Caco-2 (cell line): ENCODE data around the gene GAS7. TPM values are rescaled to one million over a fixed set of nuclear protein-coding genes. Genes with fewer than 3 reads are reported as not detected.

ENCODE experiments used
- BruUV-seq: library from RNA; stranded (reverse); fragments of 400-500 nt; replicated peaks from 2 replicates; lab custom pipeline; 2021; lab: Mats Ljungman, UMichigan
- CTCF ChIA-PET: fragments of 300-600 bp; sonication (Branson Sonifier 250); formaldehyde crosslinking; loops from one replicate; lab custom pipeline; 2022; ENCODE audit warnings: antibody characterized with exemption; lab: Charles Lee
- POLR2A ChIA-PET: fragments of 300-600 bp; sonication (Branson Sonifier 250); formaldehyde crosslinking; loops from one replicate; lab custom pipeline; 2022; ENCODE audit warnings: antibody characterized with exemption; lab: Charles Lee
- DNase-seq, 2 experiments: peaks; one replicate each; pipeline versions ENCODE4 v3.0.0 to v3.0.0-alpha.2; 2020 to 2022
- H3K27me3 ChIP-seq: replicated peaks from 2 replicates; pipeline ENCODE4 v1.6.0; 2011; ENCODE audit warnings: low read length; ENCODE audit not compliant: control insufficient read depth, insufficient read depth
- H3K36me3 ChIP-seq: 2 replicates; pipeline ENCODE4 v1.5.1; 2011; ENCODE audit warnings: low read length; ENCODE audit not compliant: control insufficient read depth, insufficient read depth
- H3K4me1 ChIP-seq: fragments of 250-450 bp; sonication (Bioruptor Pico); 2 replicates; pipeline ENCODE4 v1.5.1; 2020; ENCODE audit warnings: mild to moderate bottlenecking
- H3K4me3 ChIP-seq: 2 replicates; pipeline ENCODE4 v1.5.1; 2011; ENCODE audit warnings: low read depth, mild to moderate bottlenecking, control low read depth, low read length
- H3K9me3 ChIP-seq: fragments of 250-450 bp; sonication (Bioruptor Pico); 2 replicates; pipeline ENCODE4 v1.5.1; 2020; ENCODE audit warnings: mild to moderate bottlenecking, moderate library complexity
- H3K27ac Mint-ChIP-seq: one replicate; pipeline ENCODE4 v1.8.0; 2022; ENCODE audit warnings: mixed read lengths; ENCODE audit not compliant: unreplicated experiment
- H3K27me3 Mint-ChIP-seq: one replicate; pipeline ENCODE4 v1.8.0; 2022; ENCODE audit warnings: mixed read lengths; ENCODE audit not compliant: insufficient read depth, unreplicated experiment
- H3K36me3 Mint-ChIP-seq: one replicate; pipeline ENCODE4 v1.8.0; 2022; ENCODE audit warnings: mild to moderate bottlenecking, mixed read lengths; ENCODE audit not compliant: insufficient read depth, unreplicated experiment
- H3K4me1 Mint-ChIP-seq: one replicate; pipeline ENCODE4 v1.8.0; 2022; ENCODE audit warnings: low read depth, mixed read lengths; ENCODE audit not compliant: unreplicated experiment
- H3K4me3 Mint-ChIP-seq: one replicate; pipeline ENCODE4 v1.8.0; 2022; ENCODE audit warnings: mild to moderate bottlenecking, moderate library complexity, mixed read lengths; ENCODE audit not compliant: unreplicated experiment
- H3K9me3 Mint-ChIP-seq: one replicate; pipeline ENCODE4 v1.8.0; 2022; ENCODE audit warnings: mixed read lengths; ENCODE audit not compliant: unreplicated experiment
- intact Hi-C: fragments of 100-400 bp; cut with micrococcal nuclease; formaldehyde crosslinking; loops from one replicate; pipeline ENCODE4 v1.10.0; 2022; ENCODE audit not compliant: unreplicated experiment
- total RNA-seq: library from RNA; stranded (reverse); gene quantifications from 2 replicates; pipeline ENCODE4 v1.2.3, GENCODE V29; 2022
- TF ChIP-seq, protein P1 (sequence below), 2 experiments: fragments of 200-600 bp in 1 of 2; IDR thresholded peaks; 1 replicate in 1 of 2; 2 replicates in 1 of 2; pipeline versions ENCODE4 v1.5.1 to v1.8.0; 2011 to 2022; ENCODE audit warnings: antibody characterized with exemption in 1 of 2, control low read depth in 1 of 2, inconsistent platforms in 1 of 2, low read depth in 1 of 2, low read length in 1 of 2, mild to moderate bottlenecking in 1 of 2, moderate library complexity in 1 of 2; ENCODE audit not compliant: insufficient read depth in 1 of 2, severe bottlenecking in 1 of 2, unreplicated experiment in 1 of 2

The GAS7 gene
- total RNA-seq, 1 experiment from 2014 or later = 0.34 TPM

DNA sequence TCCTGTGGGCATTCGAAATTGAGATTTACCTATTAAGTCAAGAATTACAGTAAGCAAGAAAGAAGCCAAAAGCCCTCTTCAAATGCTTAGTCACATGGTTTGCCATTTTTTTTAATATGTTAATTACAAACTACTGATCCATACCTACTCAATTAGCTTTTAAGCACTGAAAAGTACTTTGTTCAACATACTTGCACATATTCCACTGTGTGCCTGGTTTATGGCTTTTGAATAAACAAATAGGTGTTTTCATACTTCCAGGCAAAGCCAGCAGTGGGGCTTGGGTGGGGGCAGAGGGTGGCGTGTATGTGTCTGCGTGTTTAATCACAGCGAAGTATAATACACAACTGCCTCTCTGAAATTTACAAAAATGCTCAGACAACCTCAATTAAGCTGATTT is 51.4 kb downstream of the GAS7 start:
- no peaks in the 10 kb centered on the region; the same call in 1 of the 2 replicates for H3K27me3 ChIP-seq
- Mint-ChIP-seq H3K4me1 (no peaks in the 10 kb centered on the region), H3K4me3 (no peak overlapping the region), H3K36me3 (no peaks in the 10 kb centered on the region), H3K27me3 (no peaks in the 10 kb centered on the region), H3K27ac (no peak overlapping the region), H3K9me3 (no peaks in the 10 kb centered on the region)
- TF ChIP-seq, protein P1, sequence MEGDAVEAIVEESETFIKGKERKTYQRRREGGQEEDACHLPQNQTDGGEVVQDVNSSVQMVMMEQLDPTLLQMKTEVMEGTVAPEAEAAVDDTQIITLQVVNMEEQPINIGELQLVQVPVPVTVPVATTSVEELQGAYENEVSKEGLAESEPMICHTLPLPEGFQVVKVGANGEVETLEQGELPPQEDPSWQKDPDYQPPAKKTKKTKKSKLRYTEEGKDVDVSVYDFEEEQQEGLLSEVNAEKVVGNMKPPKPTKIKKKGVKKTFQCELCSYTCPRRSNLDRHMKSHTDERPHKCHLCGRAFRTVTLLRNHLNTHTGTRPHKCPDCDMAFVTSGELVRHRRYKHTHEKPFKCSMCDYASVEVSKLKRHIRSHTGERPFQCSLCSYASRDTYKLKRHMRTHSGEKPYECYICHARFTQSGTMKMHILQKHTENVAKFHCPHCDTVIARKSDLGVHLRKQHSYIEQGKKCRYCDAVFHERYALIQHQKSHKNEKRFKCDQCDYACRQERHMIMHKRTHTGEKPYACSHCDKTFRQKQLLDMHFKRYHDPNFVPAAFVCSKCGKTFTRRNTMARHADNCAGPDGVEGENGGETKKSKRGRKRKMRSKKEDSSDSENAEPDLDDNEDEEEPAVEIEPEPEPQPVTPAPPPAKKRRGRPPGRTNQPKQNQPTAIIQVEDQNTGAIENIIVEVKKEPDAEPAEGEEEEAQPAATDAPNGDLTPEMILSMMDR (IDR thresholded peaks at IDR 0.05; ENCODE audit: insufficient read depth in 1 of 2, low read depth in 1 of 2, low read length in 1 of 2, severe bottlenecking in 1 of 2, unreplicated experiment in 1 of 2) = no peak
- no peaks in the 10 kb centered on the region for H3K9me3 ChIP-seq
- no peak for DNase-seq
- no peak overlapping the region for H3K4me3 ChIP-seq
- ChIA-PET CTCF (no interaction called here), POLR2A (no interaction called here)
- H3K36me3 ChIP-seq = no peaks in the 10 kb centered on the region
- no peaks in the 10 kb centered on the region for H3K4me1 ChIP-seq
- intact Hi-C loops = no loop called here
- BruUV-seq = no TSS peak

DNA sequence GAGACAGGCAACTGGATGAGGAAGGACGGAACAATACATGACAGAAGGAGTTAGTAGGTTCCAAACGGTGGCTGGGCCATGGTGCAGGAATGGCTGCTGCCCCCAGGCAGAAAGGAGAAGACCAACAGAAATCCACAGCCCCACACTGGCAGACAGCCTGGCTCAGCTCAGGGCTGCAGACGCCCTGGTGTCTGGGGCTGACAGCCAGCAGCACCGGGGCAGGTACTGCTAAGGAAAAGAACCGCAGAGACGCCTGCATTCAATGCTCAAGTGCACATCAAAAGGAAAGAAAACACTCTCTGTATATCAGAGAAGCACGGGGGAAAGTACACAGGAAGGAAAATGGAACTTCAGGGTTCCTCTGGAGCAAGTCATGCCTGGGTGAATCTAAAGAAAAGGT is 53.4 kb downstream of the GAS7 start:
- POLR2A ChIA-PET = no interaction called here
- no peaks in the 10 kb centered on the region for H3K36me3 Mint-ChIP-seq
- Histone ChIP-seq H3K4me3 (no peak overlapping the region), H3K36me3 (no peaks in the 10 kb centered on the region), H3K9me3 (no peaks in the 10 kb centered on the region), H3K27me3 (no peaks in the 10 kb centered on the region), H3K4me1 (no peaks in the 10 kb centered on the region)
- no peak overlapping the region for H3K4me3 Mint-ChIP-seq
- H3K4me1 Mint-ChIP-seq = no peaks in the 10 kb centered on the region
- no peaks in the 10 kb centered on the region for H3K9me3 Mint-ChIP-seq
- no TSS peak for BruUV-seq
- CTCF ChIA-PET = no interaction called here
- H3K27me3 Mint-ChIP-seq = no peaks in the 10 kb centered on the region
- intact Hi-C loops = no loop called here
- no peak for DNase-seq
- TF ChIP-seq, protein P1 (IDR thresholded peaks at IDR 0.05; ENCODE audit: insufficient read depth in 1 of 2, low read depth in 1 of 2, low read length in 1 of 2, severe bottlenecking in 1 of 2, unreplicated experiment in 1 of 2) = no peak
- no peak overlapping the region for H3K27ac Mint-ChIP-seq

DNA sequence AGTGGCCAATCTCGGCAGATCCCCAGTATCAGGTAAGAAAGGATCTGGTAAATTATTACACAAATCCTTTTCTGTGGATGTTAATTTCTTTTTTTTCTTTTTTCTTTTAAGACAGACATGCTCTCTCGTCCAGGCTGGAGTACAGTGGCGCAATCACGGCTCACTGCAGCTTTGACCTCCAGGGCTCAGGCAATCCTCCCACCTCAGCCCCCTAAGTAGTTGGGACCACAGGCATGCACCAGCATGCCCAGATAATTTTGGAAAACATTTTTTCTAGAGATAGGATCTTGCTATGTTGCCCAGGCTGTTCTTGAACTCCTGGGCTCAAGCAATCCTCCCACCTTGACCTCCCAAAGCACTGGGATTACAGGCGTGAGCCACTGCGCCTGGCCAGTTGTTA is 54.0 kb downstream of the GAS7 start:
- BruUV-seq = no TSS peak

More for the DNA sequence above, 54.0 kb downstream of the GAS7 start:
- no peak for DNase-seq
- Histone ChIP-seq H3K27me3 (no peaks in the 10 kb centered on the region), H3K4me3 (no peak overlapping the region), H3K9me3 (no peaks in the 10 kb centered on the region), H3K36me3 (no peaks in the 10 kb centered on the region), H3K4me1 (no peaks in the 10 kb centered on the region)
- intact Hi-C loops = no loop called here
- Mint-ChIP-seq H3K4me3 (no peak overlapping the region), H3K36me3 (no peaks in the 10 kb centered on the region), H3K27ac (no peak overlapping the region), H3K27me3 (no peaks in the 10 kb centered on the region), H3K9me3 (no peaks in the 10 kb centered on the region), H3K4me1 (no peaks in the 10 kb centered on the region)
- CTCF ChIA-PET = no interaction called here
- TF ChIP-seq, protein P1 (IDR thresholded peaks at IDR 0.05; ENCODE audit: insufficient read depth in 1 of 2, low read depth in 1 of 2, low read length in 1 of 2, severe bottlenecking in 1 of 2, unreplicated experiment in 1 of 2) = no peak
- POLR2A ChIA-PET = no interaction called here
